ENCODE results near the gene BBOF1. TPM values are rescaled to one million over a fixed set of nuclear protein-coding genes. Genes with fewer than 3 reads are reported as not detected.

Gene BBOF1
- total RNA-seq, 1 donor from 2014 or later = 0.98 TPM

DNA sequence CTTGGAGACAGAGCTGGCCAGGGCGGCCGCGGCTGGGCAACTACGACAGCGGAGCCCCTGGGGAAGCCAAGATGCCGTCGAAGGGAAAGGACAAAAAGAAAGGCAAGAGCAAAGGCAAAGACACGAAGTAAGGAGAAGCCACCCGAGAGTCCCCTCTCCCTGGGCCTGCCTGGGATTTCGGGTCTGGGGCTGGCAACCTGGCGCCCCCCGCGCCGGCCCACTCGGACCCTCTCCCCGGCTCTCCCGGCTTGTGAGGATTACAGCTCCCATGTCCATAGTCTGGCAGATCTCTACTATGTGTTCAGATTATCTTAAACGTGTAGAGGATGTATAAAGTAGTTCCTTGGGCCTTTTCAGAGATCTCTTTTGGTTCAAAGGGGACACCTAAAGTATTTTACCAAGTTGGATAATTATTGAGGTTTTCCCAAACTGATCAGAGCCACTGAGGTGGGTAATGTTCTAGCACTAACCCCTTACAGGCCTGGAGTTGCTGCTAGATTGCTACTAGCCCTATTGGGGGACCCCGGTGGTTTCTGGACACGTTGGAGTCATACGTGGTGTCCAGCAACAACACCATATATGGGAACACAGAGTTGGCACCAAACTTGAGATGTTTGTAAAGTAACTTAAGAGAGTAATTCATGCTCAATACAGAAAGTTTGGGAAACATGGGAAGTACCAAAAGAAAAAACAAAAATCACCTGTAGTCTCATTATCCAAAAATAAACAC lies 424 bp downstream of the BBOF1 start:
- DNase-seq (ENCODE audit: low spot score) (no peak), ATAC-seq (no peak)

DNA sequence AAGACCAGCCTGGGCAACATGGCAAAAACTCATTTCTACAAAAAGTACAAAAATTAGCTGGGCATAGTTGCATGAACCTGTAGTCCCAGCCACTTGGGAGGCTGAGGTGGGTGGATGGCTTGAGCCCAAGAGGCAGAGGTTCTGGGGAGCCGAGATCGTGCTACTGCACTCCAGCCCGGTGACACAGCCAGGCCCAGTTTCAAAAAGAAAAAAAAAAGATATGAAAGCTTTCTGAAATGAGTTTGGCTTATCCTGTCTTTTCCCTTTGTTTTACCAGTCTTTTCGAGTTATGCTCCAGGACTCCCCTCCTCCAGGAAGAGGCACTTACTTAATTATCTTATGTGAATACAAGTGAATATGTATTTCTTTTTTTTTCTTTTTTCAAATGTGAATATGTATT lies 3.2 kb downstream of the BBOF1 start:
- ATAC-seq (no peak), DNase-seq (ENCODE audit: low spot score) (no peak)

GRCh38 chr14:74029136-74029535 lies 10.0 kb downstream of the BBOF1 start:
- DNase-seq (ENCODE audit: low spot score) = no peak

GRCh38 chr14:74034572-74034971 lies 15.4 kb downstream of the BBOF1 start:
- DNase-seq (ENCODE audit: low spot score) = no peak
- ATAC-seq = no peak

More at GRCh38 chr14:74029136-74029535, 10.0 kb downstream of the BBOF1 start:
- no peak for ATAC-seq

DNA sequence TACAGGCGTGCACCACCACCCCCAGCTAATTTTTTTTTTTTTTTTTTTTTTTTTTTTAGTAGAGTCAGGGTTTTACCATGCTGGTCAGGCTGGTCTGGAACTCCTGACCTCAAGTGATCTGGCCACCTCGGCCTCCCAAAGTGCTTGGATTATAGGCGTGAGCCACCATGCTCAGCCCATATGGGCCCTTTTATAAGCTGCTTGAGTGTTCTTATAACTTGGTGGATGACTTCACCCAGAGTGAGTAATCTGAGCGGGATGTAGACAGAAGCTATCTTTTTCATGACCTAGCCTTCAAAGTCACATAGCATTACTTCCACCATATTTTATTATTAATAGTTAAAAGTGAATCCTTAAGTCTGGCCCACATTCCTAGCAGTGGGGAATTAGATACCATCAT lies 16.4 kb downstream of the BBOF1 start:
- ATAC-seq (no peak), DNase-seq (ENCODE audit: low spot score) (no peak)

DNA sequence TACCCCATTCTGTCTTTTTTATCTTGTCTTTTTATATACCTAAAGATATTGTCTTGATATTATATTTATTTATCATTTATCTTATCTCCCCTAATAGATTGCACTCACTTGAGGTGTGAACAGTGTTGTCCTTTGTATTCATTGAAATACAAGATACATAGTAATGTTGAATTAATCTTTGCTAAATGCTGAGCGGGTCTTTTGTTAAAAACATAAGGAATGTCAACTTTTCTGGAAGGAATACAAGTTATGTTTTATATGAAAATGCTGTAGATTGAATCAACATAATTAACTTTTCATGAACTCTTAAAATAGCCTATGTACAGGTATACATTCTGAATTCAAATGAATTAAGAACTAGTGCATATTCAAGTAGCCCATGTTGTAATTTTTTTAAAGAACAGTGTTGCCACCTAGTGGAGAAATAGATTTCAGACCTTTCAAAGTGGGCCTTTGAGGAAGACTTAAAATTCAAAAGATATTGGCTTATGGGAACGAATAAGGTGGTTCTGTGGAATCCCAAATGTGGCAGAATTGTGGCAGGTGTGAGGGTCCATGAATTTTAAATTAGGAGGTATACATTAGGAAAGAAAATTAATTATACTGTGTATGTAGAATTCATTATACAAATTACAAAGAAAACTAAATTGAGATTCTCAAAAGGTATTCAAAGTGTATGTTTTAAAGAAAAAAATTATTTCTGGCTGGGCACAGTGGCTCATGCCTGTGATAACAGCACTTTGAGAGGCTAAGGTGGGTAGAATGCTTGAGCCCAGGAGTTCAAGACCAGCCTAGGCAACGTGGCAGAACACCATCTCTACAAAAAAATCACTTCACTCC lies 19.1 kb downstream of the BBOF1 start:
- ATAC-seq (peak; percentile 88), DNase-seq (ENCODE audit: low spot score) (no peak)

DNA sequence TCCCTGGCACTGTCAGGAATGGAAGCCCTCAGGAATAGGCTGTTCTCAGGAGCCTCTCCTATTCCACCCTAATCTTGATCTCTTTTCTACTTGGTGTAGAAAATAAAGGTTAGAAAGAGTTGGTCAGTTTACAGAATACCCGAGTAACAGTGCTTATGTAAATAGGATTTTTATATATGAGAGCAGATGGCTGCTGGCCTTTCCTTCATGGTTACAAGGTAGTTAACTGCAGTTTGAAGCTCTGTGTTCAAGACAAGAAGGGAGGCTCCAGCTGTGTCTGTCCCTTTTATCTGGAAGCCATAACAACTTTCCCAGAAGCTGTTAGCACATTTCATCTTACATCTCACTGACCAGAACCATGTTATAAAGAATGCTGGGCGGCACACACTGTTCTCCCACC lies 23.1 kb downstream of the BBOF1 start:
- DNase-seq (ENCODE audit: low spot score) (no peak), ATAC-seq (no peak)

DNA sequence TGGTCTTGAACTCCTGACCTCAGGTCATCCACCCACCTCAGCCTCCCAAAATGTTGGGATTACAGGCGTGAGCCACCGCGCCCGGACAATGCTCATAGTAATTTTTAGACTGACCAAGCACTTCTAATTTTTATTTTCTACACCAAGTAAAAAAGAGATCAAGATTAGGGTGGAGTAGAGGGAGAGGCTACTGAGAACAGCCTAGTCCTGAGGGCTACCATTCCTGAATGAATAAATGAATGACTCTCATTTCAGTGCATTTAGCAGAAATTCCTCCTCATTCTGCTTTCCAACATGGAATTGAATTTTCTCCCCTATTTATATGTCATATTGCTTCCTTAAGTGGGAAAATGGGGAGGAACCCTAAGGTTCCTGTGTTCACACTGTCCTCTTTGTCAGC lies 26.4 kb downstream of the BBOF1 start:
- no peak for ATAC-seq
- DNase-seq (ENCODE audit: low spot score) = no peak

DNA sequence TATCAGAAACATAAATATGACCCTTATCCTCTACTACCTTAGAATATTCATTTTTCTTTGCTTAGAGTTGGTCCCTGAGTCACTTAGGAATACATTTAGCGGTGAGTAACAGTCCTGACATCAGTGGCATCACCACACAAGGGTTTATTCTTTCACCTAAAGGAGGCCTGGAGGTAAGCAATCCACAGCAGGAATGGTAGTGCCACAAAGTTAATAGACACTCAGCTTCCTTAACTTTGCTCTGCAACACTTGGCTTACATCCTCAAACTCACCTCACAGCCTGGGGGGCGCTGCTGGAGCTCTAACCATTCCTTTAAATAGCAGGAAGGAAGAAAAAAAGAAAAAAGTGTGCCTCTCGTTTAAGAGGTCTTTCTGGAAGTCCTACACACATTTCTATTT lies 29.1 kb downstream of the BBOF1 start:
- ATAC-seq = no peak

GRCh38 chr14:74049876-74050495 lies 30.8 kb downstream of the BBOF1 start:
- DNase-seq (ENCODE audit: low spot score) = no peak
- no peak for ATAC-seq

More for the DNA sequence above, 29.1 kb downstream of the BBOF1 start:
- no peak for DNase-seq (ENCODE audit: low spot score)

DNA sequence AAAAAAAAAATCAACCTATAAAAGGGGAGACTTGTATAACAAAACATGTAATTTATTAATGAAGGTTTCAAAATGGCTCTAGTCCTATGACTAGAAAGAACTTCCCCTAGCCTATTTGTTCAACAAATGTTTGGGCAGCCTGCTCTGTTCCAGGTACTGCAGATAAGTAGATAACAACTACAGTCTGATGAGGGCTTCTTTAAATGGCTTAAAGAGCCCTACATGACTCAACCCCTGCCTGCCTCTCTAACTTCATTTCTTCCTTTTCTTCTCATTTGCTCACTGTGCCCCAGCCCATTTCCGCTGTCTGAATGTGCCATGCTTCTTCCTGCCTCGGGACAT lies 43.6 kb downstream of the BBOF1 start:
- no peak for DNase-seq (ENCODE audit: low spot score)
- peak; percentile 85 for ATAC-seq

DNA sequence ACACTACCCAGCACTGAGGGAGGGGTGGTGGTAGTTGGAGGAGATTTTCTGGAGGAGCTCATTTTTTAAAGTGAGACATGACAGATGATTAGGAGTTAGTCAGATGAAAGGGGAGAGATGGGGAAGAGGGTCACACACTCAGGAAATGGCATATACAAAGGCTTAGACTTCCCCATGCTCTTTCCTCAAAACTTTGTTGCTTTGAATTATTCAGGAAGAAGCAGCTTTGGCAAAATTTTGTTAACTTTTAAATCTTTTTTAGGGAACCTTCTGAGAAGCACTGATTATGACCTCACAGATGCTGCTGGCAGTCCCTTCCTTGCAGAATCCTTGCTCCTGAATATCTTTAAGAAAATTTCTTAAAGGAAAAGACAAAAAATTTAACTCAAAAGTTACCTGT lies 45.3 kb downstream of the BBOF1 start:
- DNase-seq (ENCODE audit: low spot score) (no peak), ATAC-seq (no peak)

- DNase-seq (ENCODE audit: low spot score) = no peak
These were observed 45.7 kb downstream of the BBOF1 start for GRCh38 chr14:74064883-74065282.

DNA sequence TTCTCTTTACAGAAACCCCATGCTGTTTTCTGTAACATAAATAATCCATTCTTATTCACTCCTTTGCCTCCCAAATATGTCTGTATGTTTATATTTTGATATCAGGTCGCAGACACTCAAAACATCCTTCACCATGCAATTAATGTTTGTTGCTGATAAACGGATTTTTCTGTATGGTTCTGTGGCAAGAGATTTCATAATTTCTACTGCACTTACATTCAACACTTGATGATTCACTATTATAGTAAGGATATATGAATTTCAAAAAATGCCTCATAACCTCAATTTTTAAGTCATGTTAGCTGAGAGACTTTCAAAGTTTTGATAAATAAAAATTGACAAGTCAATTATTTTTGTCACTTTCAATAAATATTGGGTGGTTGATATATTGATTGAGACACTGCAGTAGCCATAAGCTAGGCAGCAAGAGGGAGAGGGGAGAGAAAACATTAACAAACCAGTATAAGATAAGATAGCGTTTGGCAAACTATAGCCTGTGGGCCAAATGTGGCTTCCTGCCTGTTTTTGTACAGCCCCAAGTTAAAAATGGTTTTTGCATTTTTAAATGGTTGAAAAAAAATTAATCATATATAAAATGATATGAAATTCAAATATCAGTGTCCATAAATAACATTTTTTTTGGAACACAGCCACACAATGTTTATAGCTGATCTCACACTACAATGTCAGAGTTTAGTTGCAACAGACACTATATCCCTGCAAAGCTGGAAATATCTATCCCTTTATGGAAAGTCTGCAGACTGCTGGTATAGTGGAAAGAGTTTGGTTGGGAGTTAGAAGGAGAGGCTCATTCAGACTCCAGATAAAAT lies 46.8 kb downstream of the BBOF1 start:
- no peak for ATAC-seq
- DNase-seq (ENCODE audit: low spot score) = no peak

More at GRCh38 chr14:74064883-74065282, 45.7 kb downstream of the BBOF1 start:
- no peak for ATAC-seq

DNA sequence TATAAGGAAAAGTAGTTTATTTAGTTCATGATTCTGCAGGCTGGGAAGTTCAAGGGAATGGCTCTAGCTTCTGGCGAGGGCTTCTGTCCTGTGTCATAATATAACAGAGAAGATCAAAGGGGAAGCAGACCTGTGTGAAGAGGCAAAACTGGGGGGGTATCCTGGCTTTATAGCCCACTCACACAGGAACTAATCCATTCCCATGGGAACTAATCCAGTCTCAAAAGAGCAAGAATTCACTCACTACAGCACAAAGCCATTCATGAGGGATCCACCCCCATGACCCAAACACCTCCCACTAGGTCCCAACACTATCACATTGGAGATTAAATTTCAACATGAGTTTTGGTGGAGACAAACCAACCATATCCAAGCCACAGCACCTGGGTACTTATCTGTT lies 58.3 kb downstream of the BBOF1 start:
- ATAC-seq (no peak), DNase-seq (ENCODE audit: low spot score) (no peak)

DNA sequence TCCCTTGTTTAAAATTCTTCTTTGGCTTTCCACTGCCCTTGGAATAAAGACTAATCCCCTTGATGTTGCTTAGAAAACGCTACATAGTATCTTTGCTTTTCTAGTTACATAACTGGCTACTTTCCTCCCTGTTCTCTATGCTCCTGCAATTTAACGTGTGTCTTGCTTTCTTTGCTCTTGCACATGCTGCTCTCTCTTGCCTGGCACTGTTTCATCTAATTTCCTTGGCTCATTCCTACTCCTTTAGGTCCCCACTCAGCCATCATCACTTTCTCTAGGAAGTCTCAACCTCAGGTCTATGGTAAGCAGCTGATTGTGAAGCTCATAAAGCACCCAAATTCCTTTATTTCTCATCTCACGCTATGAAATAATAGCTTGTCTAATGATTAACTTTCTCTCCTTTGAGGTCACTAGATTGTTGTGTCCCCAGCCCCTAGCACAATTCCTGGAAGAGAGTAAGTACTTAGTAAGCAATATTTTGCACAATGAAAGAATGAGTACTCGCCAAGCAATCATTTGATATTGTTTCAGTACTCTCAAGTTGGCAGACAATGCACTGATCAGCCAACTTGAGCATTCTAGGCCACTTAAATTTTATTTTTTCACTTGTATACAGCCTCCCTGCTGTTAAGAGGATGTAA lies 61.8 kb downstream of the BBOF1 start:
- no peak for ATAC-seq
- DNase-seq (ENCODE audit: low spot score) = no peak

DNA sequence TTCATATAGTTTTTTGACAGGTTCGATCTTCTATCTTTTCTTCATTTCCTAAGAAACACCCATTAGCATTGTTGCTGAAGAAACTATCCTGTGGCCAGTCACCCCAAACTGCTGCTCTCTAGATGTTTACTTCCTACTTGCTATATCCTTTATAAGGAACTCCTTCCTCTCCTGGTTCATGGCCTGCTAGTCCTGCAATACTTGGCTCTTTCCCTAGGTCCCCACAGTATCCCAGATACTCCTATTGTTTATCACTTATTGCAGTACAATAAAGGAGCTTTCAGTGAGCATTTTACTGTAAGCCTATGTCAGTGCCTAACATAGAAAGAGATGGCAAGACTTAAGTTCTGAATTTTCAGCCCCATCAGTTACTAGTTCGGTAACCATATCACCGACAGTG lies 62.3 kb downstream of the BBOF1 start:
- ATAC-seq = no peak
- DNase-seq (ENCODE audit: low spot score) = no peak

- DNase-seq (ENCODE audit: low spot score) = no peak
These were observed 64.0 kb downstream of the BBOF1 start for GRCh38 chr14:74083161-74083560.

GRCh38 chr14:74083784-74084276 lies 64.7 kb downstream of the BBOF1 start:
- ATAC-seq (peak; percentile 41), DNase-seq (ENCODE audit: low spot score) (peak; percentile 52)

More at GRCh38 chr14:74083161-74083560, 64.0 kb downstream of the BBOF1 start:
- ATAC-seq = no peak
